ENCODE data around the gene HTR3A.
"Not testable (repeated sequence)": the region's sequence is repeated elsewhere in the genome, so short reads cannot be mapped to it uniquely, and the experiment has no call there.

The HTR3A gene

DNA sequence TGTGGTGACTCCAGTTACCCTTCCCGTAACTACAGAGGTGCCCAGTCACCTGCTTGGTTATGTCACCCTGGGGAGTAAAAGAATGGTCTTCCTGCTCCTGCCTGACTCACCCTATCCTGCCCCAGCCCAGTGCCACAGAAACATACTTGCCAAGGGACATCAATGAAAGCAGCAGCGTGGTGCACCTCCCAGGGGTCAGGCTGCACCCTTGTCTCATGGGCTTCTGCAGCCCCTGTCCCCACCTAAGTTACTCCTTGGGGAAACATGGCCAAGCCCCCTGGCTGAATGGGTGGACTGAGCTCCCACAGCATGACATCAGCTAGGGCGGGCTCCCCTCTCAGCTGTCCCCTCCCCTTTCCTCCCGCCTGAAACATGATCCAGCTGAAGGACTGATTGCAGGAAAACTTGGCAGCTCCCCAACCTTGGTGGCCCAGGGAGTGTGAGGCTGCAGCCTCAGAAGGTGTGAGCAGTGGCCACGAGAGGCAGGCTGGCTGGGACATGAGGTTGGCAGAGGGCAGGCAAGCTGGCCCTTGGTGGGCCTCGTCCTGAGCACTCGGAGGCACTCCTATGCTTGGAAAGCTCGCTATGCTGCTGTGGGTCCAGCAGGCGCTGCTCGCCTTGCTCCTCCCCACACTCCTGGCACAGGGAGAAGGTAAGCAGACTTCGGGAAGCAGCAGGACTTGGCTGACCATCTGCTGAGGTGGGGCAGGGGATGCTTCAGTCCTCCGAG, at the start of gene HTR3A:
Gene HTR3A, plus strand, starts transcription at position 368 of the 730 bp plus-strand sequence. Its CDS starts 218 bp downstream, at position 586.
- DNase-seq, result no peak

GRCh38 chr11:113926273-113927197, 48.4 kb upstream of the HTR3A start:
- DNase-seq, result no peak

GRCh38 chr11:113928311-113928710, 46.6 kb upstream of the HTR3A start:
- no peak for DNase-seq

- DNase-seq, result no peak
These were observed 42.1 kb upstream of the HTR3A start for GRCh38 chr11:113932788-113933187.

GRCh38 chr11:113934193-113934592, 40.7 kb upstream of the HTR3A start:
- DNase-seq, result not testable (repeated sequence)

DNA sequence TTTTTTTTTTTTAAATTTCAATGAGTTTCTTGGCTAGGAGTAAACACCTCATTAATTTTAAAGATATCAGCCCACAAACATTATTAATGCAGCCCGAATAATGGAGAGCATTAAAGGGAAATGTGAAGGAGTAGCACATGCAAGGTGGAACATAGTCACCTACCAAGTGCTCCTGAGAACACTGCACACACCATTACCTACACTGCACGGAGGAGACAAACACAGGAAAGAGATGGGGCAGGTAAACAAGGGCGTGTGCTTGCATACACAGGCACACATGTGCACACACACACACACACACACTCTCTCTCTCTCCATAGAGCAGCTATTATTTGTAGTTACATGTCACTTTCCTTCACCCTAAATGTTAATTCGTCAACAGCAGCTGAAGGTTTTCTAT, 40.1 kb upstream of the HTR3A start:
- DNase-seq, result no peak

GRCh38 chr11:113935858-113936257, 39.0 kb upstream of the HTR3A start:
- no peak for DNase-seq

DNA sequence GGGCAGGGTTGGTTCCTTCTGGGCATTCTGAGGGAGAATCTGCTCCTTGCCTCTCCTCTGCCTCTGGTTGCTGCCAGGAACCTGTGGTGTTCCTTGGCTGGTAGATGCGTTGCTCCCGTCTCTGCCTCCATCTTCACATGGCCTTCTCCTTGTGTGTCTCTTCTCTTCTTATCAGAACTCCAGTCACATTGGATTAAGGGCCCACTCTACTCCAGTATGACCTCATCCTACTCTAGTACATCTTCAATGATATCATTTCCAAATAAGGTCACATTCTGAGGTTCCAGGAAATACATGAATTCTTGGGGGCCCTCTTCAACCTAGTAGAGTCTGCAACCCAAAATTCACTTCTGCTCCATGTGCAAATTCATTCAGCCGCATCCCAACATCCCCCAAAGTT, 37.0 kb upstream of the HTR3A start:
- DNase-seq, result no peak

- DNase-seq, result no peak
These were observed 32.7 kb upstream of the HTR3A start for GRCh38 chr11:113942256-113942655.

GRCh38 chr11:113946162-113946561, 28.7 kb upstream of the HTR3A start:
- DNase-seq, result not testable (repeated sequence)

GRCh38 chr11:113947994-113948393, 26.9 kb upstream of the HTR3A start:
- no peak for DNase-seq

GRCh38 chr11:113949891-113950290, 25.0 kb upstream of the HTR3A start:
- DNase-seq, result no peak

GRCh38 chr11:113951537-113951936, 23.4 kb upstream of the HTR3A start:
- no peak for DNase-seq

GRCh38 chr11:113952070-113952469, 22.8 kb upstream of the HTR3A start:
- no peak for DNase-seq

GRCh38 chr11:113952588-113952987, 22.3 kb upstream of the HTR3A start:
- no peak for DNase-seq

DNA sequence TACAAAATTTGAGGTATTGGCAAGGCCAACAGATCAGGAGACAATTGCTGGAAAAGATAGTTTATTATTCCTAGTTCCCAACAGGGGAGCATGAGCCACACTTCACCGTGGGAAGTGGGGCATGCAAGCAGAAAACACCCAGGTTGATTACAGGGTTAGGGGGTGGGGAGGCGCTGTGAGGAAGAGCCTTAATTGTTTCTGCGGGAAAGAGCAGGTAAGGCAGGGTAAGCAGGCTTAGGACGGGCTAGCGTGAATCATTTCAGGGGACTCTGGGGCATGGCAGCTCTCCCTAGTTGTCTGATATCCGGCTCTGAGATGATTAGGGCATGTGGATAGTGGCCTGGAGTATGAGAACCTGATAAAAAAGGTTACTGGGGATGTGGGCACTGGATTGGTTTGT, 20.7 kb upstream of the HTR3A start:
- DNase-seq, result no peak

GRCh38 chr11:113956986-113957385, 17.9 kb upstream of the HTR3A start:
- DNase-seq, result no peak

DNA sequence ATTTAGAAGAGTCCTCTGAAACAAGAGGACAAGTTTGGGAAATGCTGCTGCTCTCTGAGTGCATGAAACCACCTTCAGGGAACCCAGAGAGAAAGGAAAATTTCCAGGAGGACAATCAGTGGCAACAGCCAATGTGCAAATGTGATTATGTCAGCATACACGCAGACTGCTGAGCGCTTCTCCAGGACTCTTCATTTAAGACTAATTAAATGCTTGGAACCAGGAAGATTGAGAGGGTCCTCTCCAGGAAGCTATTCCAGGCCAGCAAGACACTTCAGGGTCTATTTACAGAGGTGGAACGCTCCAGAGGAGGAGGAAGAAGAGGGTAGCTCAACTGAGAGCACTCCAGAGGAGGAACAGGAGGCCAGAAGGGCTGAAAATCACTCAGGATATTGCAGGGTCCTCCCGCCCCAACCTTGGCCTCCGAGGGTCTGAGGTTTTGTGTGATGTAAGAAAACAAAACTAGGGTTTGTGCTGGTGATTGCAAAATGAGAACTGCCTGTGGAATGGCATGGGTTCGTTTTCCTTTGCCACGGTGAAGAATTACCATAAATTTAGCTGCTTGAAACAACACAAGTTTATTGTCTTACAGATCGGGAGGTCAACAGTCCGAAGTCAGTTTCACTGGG, 14.1 kb upstream of the HTR3A start:
- DNase-seq, result no peak

- DNase-seq, result no peak
These were observed 7.5 kb upstream of the HTR3A start for GRCh38 chr11:113967361-113967760.

DNA sequence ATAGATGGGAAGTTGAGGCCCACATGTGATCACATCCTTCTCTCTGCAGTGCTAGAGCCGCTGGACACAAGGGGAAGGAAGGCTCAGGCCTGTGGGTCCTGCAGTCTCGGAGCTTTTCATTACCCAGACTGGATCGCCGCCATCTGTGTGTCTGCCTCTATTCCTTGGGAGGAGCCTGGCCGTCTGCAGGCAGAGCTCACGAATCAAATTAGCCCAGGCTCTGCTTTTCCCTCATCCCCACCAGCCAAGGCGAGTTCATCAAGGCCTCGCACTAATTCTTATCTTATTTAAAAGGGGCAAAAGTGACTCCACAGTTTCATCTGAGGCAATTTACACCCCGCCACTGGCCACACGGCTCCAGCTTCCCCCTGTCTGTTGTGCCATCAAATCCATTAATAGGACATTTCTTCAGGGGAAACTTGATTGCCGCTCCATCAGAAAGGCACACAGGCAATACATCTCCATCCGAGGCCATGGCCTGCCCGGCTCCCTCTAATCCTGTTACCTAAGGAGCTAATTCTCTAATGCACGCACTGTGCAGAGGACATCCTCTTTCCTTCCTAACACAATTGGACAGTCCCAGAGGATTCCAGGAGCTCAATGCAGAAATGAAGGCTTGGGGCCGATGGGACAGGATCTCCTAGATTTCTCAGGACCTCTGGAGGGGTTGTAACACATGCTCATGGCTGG, 3.3 kb upstream of the HTR3A start:
- no peak for DNase-seq

GRCh38 chr11:113977071-113977490, 2.2 kb downstream of the HTR3A start:
- DNase-seq, result no peak

- no peak for DNase-seq
These were observed 2.8 kb downstream of the HTR3A start for GRCh38 chr11:113977701-113978100.

- no peak for DNase-seq
These were observed 4.5 kb downstream of the HTR3A start for GRCh38 chr11:113979431-113979830.

Data from activated gamma-delta T cell treated with Interleukin-2 at 50 U/mL for 16 hours (primary cell).